Measurements from ENCODE around the gene BMP8A.
"Not testable (repeated sequence)": the region's sequence is repeated elsewhere in the genome, so short reads cannot be mapped to it uniquely, and the experiment has no call there.

Gene BMP8A

GRCh38 chr1:39488012-39488545 lies 3.4 kb upstream of the BMP8A start:
- no peak overlapping the region for H3K4me3 ChIP-seq (ENCODE audit: low read depth, low read length)
- H3K9me3 ChIP-seq (ENCODE audit: severe bottlenecking), result no peaks in the 10 kb centered on the region
- peaks cover 31% of the 10 kb centered on the region for H3K36me3 ChIP-seq
- TF ChIP-seq CTCF (IDR thresholded peaks at IDR 0.05; ENCODE audit: low read depth, low read length), result no peak
- DNase-seq, result no peak
- no peak overlapping the region for H3K27ac ChIP-seq
- peaks cover 13% of the 10 kb centered on the region for H3K27me3 ChIP-seq (ENCODE audit: insufficient read depth, low read depth, severe bottlenecking)

GRCh38 chr1:39488793-39489566 lies 2.5 kb upstream of the BMP8A start:
- TF ChIP-seq CTCF (IDR thresholded peaks at IDR 0.05; ENCODE audit: low read depth, low read length), result no peak
- Histone ChIP-seq H3K27me3 (ENCODE audit: insufficient read depth, low read depth, severe bottlenecking) (peaks cover 13% of the 10 kb centered on the region), H3K27ac (no peak overlapping the region), H3K9me3 (ENCODE audit: severe bottlenecking) (no peaks in the 10 kb centered on the region), H3K36me3 (peaks cover 25% of the 10 kb centered on the region), H3K4me3 (ENCODE audit: low read depth, low read length) (no peak overlapping the region)
- no peak for DNase-seq

- DNase-seq, result no peak
Observed at GRCh38 chr1:39489567-39490239, 1.7 kb upstream of the BMP8A start.

GRCh38 chr1:39490596-39491145 lies 765 bp upstream of the BMP8A start:
- H3K27me3 ChIP-seq (ENCODE audit: insufficient read depth, low read depth, severe bottlenecking), result peaks cover 13% of the 10 kb centered on the region
- DNase-seq, result peak; percentile 26
- TF ChIP-seq CTCF (IDR thresholded peaks at IDR 0.05; ENCODE audit: low read depth, low read length), result no peak
- peak overlapping the region; percentile 41 for H3K4me3 ChIP-seq (ENCODE audit: low read depth, low read length)
- no peak overlapping the region for H3K27ac ChIP-seq
- H3K36me3 ChIP-seq, result peaks cover 12% of the 10 kb centered on the region
- H3K9me3 ChIP-seq (ENCODE audit: severe bottlenecking), result no peaks in the 10 kb centered on the region

More at GRCh38 chr1:39489567-39490239, 1.7 kb upstream of the BMP8A start:
- no peak for TF ChIP-seq CTCF (IDR thresholded peaks at IDR 0.05; ENCODE audit: low read depth, low read length)
- Histone ChIP-seq H3K9me3 (ENCODE audit: severe bottlenecking) (no peaks in the 10 kb centered on the region), H3K27ac (no peak overlapping the region), H3K27me3 (ENCODE audit: insufficient read depth, low read depth, severe bottlenecking) (peaks cover 13% of the 10 kb centered on the region), H3K36me3 (peaks cover 21% of the 10 kb centered on the region), H3K4me3 (ENCODE audit: low read depth, low read length) (no peak overlapping the region)

GRCh38 chr1:39492118-39493042 lies 944 bp downstream of the BMP8A start:
- peaks cover 13% of the 10 kb centered on the region for H3K27me3 ChIP-seq (ENCODE audit: insufficient read depth, low read depth, severe bottlenecking)
- not testable (repeated sequence) for H3K9me3 ChIP-seq (ENCODE audit: severe bottlenecking); DNase-seq; H3K27ac ChIP-seq; H3K4me3 ChIP-seq (ENCODE audit: low read depth, low read length); H3K36me3 ChIP-seq

GRCh38 chr1:39493043-39493810 lies 1.8 kb downstream of the BMP8A start:
- H3K27ac ChIP-seq; H3K36me3 ChIP-seq; DNase-seq; H3K4me3 ChIP-seq (ENCODE audit: low read depth, low read length); H3K9me3 ChIP-seq (ENCODE audit: severe bottlenecking): not testable (repeated sequence)
- peaks cover 13% of the 10 kb centered on the region for H3K27me3 ChIP-seq (ENCODE audit: insufficient read depth, low read depth, severe bottlenecking)

Data from WERI-Rb-1 (cell line).